GM12891 (cell line): ENCODE results near the gene GDI1.

Source experiments
- PAX5 ChIP-seq: IDR thresholded peaks from 2 replicates; pipeline ENCODE4 v1.6.1; 2011; ENCODE audit warnings: low read length, moderate library complexity, mild to moderate bottlenecking; ENCODE audit not compliant: insufficient read depth, severe bottlenecking
- POLR2A ChIP-seq: IDR thresholded peaks from 2 replicates; pipeline ENCODE4 v1.6.1; 2011; ENCODE audit warnings: low read depth, low read length, control low read depth
- POLR2AphosphoS5 ChIP-seq: IDR thresholded peaks from 2 replicates; pipeline ENCODE4 v1.6.1; 2011; ENCODE audit warnings: low read depth, low read length, control low read depth
- SPI1 ChIP-seq: IDR thresholded peaks from 2 replicates; pipeline ENCODE4 v1.6.1; 2011; ENCODE audit warnings: low read depth, low read length, control low read depth
- TAF1 ChIP-seq: IDR thresholded peaks from 2 replicates; pipeline ENCODE4 v1.6.1; 2011; ENCODE audit warnings: low read depth, low read length, control low read depth

DNA sequence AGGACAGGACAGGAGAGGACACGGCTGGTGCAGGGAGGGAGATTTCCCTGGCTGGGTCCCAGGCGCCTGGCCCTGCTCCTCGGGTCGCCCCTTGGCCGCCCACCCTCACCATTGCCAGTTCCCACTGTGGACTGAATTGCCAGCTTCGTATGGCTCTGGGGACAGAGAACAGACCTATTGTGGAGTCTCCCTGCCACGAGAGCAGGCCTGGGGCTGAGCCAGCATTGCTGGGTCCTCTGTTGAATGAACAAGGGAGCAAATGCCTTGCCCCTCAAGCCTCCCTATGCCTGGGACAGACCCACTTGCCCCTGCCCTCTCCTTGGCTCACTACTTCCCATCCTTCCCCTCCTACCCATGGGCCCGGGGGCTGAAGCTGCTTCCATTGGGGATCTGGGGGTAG, 25.4 kb downstream of the GDI1 start:
- TF ChIP-seq TAF1 (no peak), POLR2AphosphoS5 (no peak), POLR2A (no peak), SPI1 (no peak), PAX5 (no peak)
